GM10847 (cell line): ENCODE data around the gene TFB1M.

Source experiments
- POLR2A ChIP-seq: IDR thresholded peaks from 2 replicates; pipeline ENCODE4 v1.6.1; 2011; ENCODE audit not compliant: insufficient read length; ENCODE audit errors: extremely low read depth

Gene TFB1M

DNA sequence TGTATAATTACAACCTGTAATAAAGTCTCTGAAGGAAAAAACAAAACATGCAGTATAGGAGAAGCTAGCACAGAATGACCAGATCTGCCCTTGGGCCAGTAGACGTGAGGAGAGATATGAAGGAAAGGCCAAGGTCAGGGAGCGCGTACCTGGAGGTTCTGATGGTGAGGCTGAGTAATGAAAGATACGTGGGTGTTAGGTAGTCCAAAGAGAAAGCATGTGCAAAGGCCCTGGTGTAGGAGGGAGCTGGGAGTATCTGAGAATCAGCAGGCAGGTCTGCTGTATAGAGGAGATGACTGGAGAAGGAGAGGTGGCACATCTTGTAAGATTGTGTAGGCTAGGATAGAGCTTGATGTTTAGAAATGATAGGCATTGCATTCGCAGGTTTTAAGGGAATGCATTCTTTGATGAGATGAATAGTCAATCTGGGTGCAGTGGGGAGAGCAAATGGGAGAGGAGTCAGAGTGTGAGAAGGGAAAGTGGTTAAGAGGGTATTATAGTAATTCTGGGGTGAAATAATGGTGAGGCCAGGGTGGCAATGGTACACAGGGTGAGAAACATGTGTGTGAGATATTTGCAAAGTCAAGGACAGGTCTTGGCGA lies 15.9 kb upstream of the TFB1M start:
- no peak for TF ChIP-seq POLR2A

DNA sequence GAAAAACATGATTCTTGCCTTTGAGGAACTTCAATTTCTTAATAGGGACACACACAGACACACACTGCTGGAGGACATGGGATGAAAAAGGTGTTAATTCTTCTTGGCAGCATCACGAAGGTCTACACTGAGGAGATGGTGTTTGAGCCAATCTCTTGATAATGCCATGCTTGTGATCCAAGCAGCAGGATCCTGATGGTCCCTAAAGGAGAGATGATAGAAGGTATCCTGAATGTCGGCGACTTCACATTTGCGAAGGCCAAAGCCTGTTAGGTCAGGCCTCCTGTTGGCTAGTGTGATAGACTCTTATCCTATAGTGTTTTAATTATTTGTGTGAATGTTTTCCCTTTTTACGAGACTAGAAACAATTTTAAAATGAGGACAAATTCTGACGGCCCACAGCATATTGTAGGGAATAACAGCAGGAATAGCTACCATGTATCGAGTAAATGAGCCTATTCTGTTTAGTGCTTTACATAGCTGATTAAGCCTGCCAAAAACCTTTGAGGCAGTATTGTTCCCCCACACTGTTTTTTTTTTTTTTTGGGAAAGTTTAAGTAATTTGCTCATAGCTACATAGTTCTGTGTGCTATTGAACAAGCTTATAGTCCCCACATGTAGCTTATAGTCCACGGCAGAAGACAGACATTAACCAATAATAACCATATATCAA lies 15.3 kb upstream of the TFB1M start:
- TF ChIP-seq POLR2A: no peak

DNA sequence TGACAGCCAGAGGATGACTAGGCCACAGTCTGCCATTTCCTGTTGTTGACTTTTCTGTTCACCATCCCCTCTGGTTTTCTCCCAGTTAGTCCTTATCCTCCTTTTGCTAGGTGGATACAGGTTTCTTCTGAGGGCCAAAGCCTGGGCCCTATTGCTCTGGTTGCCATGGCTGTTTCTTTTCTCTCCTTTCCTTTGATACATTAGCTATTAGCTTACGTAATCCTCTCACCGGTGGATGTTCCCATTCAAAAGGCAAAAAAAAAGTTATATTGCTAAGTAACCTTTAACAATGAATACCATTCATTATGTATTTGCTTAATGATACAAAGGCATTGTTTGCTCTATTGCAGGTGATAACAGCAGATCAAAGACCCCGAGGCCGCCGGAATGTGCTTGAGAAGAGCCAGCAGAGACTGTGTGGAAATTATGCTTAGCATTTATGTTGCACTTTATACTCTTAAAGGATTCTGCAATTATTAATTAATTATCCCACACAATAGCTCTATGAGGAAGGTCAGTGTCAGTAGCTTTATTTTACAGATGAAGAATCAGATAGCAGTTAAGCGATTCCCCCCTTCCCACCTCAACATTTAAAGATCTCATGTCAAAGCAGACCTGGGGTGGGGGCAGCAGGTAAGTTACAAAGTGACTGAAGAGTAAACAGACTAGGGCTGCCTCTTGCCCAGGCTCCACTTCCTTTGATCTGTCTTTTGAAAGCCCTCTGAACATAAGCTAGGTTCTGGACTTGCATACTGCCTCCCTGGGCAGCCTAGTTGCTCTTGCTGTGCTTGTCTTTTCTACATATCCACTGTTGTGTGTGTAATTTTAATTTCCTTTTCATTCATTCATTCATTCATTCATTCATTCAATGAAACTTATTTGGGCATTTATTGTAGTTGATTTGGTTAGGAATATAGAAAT lies 14.5 kb upstream of the TFB1M start:
- TF ChIP-seq POLR2A: no peak

DNA sequence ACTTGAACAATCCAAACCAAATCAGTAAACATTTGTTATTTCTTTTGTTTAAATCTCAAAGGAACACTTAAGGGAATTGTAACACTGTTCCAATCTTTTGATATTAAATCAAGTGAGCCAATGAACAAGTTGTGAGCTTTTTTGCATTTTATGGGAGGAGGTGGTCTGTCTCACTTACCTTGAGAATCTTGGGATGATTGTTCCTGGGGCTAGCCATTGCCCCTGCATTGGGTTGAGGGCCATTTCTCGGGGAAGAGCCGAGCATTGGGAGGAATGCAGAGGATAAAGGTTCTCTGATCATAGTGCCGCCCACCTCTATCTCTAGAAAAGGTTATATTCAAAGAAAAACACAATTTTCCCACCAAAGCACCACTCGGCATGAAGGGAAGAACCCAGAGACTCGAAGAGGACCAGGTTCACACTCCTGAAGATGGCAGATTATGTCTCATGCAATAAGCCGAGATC lies 13.8 kb upstream of the TFB1M start:
- no peak for TF ChIP-seq POLR2A

DNA sequence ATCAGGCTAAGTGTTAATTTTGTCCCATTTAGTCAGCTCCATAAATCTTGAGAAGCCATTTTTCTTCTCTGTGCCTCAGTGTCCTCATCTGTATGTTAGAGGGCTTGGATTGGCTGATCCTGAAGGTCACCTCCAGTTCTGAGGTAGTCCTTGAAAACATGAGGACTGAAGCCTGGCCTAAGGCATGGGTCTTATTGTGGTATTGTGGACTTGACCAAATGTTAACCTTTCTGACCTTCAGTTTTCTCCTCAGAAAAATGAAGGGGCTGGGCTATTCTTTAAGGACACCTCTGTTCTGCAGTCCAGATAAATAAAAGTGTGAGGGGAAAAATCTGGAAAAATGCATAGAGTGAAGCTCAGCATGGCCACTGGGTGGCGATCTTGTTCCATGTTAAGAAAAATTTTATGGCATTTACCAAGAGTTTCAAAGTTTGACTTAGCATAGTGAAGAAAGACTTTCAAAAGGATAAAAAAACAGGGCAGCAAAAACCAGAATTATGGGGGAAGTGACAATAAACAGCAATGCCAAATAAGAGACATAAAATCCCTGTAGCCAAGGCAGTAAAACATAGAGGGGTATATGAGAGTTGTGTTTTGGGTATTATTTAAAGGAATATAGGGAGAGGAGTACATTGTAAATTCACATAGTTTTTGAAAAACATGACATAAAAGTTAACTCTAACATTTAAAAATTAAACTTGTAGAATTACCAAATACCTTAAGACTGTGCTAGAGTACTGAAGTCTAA lies 13.2 kb upstream of the TFB1M start:
- no peak for TF ChIP-seq POLR2A

DNA sequence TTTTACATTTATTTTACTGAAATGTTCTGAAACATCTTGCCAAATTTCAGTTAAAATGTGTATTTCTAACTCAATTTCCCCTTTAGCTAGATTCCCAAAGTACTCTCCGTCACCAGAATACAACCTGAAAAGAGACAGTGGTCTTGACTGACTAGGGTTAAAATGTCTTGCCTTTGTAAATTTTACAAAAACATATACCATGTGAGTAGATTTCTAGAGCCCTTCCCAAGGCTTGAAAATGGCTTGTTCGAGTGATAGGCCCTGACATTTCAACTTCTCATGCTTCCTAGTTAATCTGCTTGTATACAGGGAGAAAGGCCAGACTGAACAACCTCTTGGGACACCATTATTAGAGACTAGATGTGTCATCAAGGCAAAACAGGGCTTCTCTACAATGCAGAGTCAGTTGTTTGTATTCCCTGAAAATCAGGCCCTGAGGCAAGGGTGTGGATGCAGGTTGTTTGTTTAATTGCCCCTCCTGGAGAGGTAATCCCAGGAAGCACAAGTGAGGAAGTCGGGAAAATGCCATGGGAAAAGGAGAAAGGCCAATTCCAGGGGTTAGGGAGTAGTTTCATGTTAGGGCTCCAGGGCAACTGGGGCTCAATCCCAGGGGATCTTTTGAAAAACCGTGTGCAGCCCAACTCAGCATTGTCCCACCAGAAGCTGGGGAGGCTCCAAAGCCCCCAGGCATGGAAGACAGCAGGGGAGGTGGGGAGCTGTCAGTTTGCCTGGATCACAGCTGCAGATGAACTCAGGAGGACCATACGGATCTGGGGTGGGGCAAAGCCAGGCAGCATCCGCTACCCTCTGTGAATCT lies 11.6 kb upstream of the TFB1M start:
- TF ChIP-seq POLR2A: no peak

DNA sequence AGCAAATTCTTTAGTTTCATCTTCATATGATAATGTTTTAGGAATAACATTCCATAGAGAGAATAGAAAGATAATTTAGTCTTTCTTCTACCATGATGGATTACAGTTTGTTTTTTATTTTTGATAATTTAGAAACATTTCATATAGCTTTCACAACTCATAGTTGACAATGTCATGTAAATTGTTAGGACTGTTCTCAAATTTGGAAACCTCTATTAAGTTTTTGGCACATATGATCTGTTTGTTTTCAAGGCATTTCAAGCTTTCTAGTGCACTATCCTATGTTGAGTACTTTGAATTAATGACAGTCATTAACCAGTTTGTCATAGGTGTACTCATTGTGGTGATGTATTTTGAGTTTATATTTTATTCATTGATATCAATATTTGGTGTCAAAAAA lies 10.7 kb upstream of the TFB1M start:
- no peak for TF ChIP-seq POLR2A

DNA sequence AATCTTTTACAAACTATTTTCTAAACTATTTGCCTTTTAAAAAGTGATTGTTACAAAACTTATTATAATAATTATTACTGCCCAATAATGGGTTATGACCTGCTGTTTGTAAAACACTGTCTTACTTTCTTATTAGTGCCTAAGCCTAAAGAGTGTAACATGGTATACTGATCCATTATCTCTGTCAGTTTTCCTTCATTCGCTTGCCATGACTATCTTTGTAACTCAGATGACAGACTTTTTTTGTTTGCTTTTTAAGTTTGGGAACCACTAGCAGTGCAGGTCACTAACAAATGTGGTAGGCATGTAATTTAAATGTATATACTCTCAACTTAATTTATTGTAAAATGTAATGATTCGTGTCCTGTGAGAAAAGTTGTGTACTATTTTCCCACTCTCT lies 9.9 kb upstream of the TFB1M start:
- TF ChIP-seq POLR2A: no peak

DNA sequence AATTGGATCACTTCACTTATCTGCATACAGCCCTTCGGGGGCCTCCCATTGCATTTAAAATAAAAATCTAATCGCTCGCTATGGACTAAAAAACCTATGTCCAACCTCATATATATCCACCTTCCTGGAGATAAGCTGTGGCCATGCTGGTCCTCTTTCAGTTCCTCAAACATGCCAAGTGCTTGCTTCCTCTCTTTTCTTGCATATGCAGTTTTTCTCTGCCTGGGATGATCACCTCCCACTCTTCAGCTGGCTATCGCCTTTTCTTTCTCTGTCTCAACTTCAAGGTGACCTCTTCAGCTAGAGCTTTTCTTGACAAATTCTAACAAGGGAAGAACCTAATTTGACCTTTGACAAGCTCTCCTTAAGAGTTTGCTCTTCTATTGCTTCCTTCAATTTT lies 5.6 kb upstream of the TFB1M start:
- TF ChIP-seq POLR2A: no peak

DNA sequence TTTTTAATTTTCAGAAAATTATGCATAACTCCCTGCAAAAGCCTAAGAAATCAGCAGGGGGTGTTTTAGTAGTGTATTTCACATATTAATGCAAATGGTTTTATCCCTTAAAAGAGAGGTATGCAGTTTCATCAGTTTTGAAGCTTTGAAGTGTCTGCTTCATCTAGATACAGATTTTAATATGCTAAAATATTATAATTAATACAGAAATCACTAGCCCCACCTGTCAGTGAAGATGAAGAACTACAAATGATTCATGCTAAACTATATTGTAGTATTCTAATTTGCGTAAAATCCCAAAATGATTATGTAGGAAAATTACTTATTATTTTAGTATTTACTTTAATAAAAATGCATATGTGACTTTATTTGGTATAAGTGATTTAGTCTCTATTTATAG lies 2.9 kb upstream of the TFB1M start:
- TF ChIP-seq POLR2A: no peak

DNA sequence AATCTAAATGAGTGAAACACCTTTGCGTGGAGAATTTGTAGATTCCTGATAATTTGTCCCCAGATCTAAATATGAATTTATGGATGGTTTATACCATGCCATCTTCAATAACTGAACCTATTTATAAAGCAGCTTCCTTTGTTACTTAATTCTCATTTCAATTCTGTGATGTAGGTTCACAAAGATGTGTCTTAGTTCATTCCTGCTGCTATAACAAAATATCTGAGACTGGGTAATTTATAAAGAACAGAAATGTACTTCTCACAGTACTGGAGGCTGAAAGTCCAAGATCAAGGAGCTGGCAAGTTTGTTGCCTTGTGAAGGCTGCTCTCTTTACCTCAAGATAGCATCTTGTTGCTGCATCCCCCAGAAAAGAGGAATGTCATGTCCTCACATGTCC lies 2.1 kb upstream of the TFB1M start:
- TF ChIP-seq POLR2A: no peak

DNA sequence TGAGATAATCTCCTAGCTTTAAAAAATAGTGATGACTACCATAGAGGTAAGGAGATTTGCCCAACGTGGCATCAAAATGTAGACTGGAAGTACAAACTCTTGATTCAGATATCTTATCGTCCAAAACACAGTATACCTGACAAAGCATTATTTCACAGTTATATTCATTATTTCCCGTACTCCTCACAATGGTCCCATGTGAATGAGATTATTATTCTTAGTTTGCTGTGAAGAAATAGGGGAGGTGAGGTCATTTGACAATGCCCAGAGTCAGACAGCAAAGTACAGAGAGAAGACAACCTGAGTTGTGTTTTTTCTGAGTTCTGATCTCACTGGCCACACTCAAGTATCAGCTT lies 1.2 kb upstream of the TFB1M start:
- no peak for TF ChIP-seq POLR2A

DNA sequence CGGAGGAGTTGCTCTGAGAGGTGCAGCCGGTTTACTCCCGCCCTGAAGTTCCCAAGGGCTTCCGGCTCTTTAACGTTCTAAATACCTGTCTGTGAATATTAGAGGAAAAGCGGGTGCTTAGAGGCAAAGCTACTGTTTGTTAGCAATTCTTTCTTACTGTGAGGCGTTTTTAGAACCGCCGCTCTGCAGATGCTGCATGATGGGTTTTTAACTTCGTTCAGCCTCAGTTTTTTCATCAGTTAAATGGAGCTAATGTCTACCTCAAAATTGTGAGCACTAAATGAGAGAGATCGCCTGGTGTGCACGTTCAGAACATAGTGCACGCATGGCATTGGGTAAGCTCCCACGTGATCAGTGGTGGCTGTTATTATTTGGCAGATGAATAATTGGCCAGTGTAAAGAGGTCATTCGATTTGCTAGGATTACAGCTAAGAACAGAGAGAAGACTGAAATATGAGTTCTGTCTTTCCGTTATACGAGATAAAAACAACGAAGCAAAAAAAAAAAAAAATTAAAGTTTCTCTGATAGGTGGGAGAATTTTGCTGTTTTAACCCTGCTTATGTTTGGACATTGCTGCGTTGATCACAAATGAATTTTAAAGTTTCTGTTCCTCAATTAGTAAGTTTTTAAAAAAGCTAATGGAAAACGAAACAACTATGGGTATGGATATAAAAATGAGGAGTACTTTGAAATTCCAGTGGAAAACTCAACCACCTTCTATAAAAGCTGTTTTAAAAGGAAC lies 660 bp upstream of the TFB1M start:
- TF ChIP-seq POLR2A: no peak

DNA sequence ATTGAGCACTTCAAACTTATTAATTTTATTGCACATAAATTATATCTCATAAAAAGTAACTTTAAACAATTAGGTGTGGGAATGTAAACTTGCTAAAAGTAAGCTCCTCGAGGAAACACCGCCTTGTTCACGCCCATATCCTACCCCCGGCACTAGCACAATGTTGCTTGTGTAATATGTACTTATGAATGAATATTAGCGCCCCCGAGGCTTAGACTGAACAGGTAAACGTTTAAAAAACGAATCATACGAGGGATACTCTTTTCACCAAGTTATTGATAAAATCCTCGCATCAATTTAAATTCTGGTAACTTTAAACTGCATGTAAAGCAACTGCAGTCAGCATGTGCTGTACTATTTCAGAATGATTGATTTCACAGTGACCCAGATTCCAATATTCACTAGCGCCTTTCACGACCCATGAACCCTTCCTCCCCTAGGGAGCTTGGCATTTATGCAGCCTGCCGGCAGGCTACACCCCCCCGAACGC lies 637 bp downstream of the TFB1M start:
- TF ChIP-seq POLR2A: no peak

DNA sequence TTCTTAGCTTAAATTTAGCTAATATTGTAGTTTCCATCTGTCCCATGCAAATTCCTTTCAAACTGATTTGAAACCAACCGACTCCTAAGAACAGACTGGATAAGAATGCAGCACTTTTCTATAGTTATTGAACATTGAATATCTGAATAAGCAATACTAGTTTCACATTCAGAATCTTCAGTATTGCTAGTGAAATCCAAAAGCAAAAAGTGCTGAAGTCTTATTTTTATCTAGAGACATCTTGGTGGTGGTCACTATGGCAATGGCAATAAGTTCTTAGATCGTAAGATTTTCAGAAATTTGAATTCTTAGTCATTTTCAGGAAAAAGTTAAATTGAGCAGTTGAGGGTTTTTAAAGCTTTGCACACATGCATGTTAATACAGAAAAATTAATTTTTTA lies 2.7 kb downstream of the TFB1M start:
- TF ChIP-seq POLR2A: no peak
